Naive thymus-derived CD4-positive, alpha-beta T cell (primary cell): ENCODE results near the gene REG1B. TPM values are rescaled to one million over a fixed set of nuclear protein-coding genes. Genes with fewer than 3 reads are reported as not detected.

ENCODE experiments used
- ATAC-seq: fragments of 150-1000 bp; cut with Tn5 transposase; 2 replicates; pipeline ENCODE4 v1.10.0; 2021; ENCODE audit warnings: mild to moderate bottlenecking, moderate library complexity
- CTCF ChIA-PET: fragments of 350-600 bp; sonication (Branson Sonifier 250); formaldehyde crosslinking; loops from one replicate; lab custom pipeline; 2021; ENCODE audit warnings: antibody characterized with exemption; lab: Charles Lee
- POLR2A ChIA-PET: fragments of 350-600 bp; sonication (Branson Sonifier 250); formaldehyde crosslinking; loops from one replicate; lab custom pipeline; 2021; ENCODE audit warnings: antibody characterized with exemption, inconsistent platforms; lab: Charles Lee
- DNase-seq, 9 donors: peaks; one replicate each; pipeline versions ENCODE4 v3.0.0 to v3.0.0-alpha.2; 2020 to 2022; ENCODE audit warnings: mixed read lengths in 1 of 9
- H3K27ac ChIP-seq: one replicate; pipeline ENCODE4 v1.7.0; 2013; ENCODE audit warnings: mild to moderate bottlenecking, low read depth, low read length, moderate library complexity
- H3K27me3 ChIP-seq, 2 donors: one replicate each; pipeline ENCODE4 v1.7.0; 2013; ENCODE audit warnings: low read length in 2 of 2, mild to moderate bottlenecking in 2 of 2, moderate library complexity in 2 of 2; ENCODE audit not compliant: control insufficient read depth in 2 of 2, insufficient read depth in 2 of 2
- H3K36me3 ChIP-seq, 3 experiments: 1 replicate in 2 of 3; 2 replicates in 1 of 3; pipeline ENCODE4 v1.7.0; 2013; ENCODE audit warnings: low read length in 3 of 3, mild to moderate bottlenecking in 3 of 3, moderate library complexity in 1 of 3; ENCODE audit not compliant: insufficient read depth in 3 of 3, control insufficient read depth in 2 of 3
- H3K4me1 ChIP-seq, 2 donors: one replicate each; pipeline ENCODE4 v1.7.0; 2013; ENCODE audit warnings: low read length in 2 of 2, mild to moderate bottlenecking in 2 of 2, moderate library complexity in 1 of 2; ENCODE audit not compliant: control insufficient read depth in 2 of 2, insufficient read depth in 2 of 2
- H3K4me3 ChIP-seq: 2 replicates; pipeline ENCODE4 v1.7.0; 2013; ENCODE audit warnings: mild to moderate bottlenecking, low read length
- H3K9me3 ChIP-seq, 3 experiments: 1 replicate in 2 of 3; 2 replicates in 1 of 3; pipeline ENCODE4 v1.7.0; 2013; ENCODE audit warnings: low read length in 3 of 3; ENCODE audit not compliant: control insufficient read depth in 2 of 3
- H3K27ac Mint-ChIP-seq, 9 donors: one replicate each; pipeline ENCODE4 v1.8.0; 2020 to 2022; ENCODE audit warnings: mixed read lengths in 9 of 9, mild to moderate bottlenecking in 8 of 9, moderate library complexity in 5 of 9, inconsistent platforms in 2 of 9
- H3K27me3 Mint-ChIP-seq, 5 donors: one replicate each; pipeline ENCODE4 v1.8.0; 2021 to 2022; ENCODE audit warnings: mixed read lengths in 5 of 5, mild to moderate bottlenecking in 1 of 5
- H3K36me3 Mint-ChIP-seq, 5 donors: one replicate each; pipeline ENCODE4 v1.8.0; 2020 to 2022; ENCODE audit warnings: mixed read lengths in 5 of 5, mild to moderate bottlenecking in 3 of 5, inconsistent platforms in 1 of 5
- H3K4me1 Mint-ChIP-seq, 7 donors: one replicate each; pipeline ENCODE4 v1.8.0; 2020 to 2022; ENCODE audit warnings: mixed read lengths in 7 of 7, mild to moderate bottlenecking in 3 of 7, inconsistent platforms in 1 of 7
- H3K4me3 Mint-ChIP-seq, 10 donors: one replicate each; pipeline ENCODE4 v1.8.0; 2020 to 2022; ENCODE audit warnings: mild to moderate bottlenecking in 10 of 10, mixed read lengths in 10 of 10, moderate library complexity in 6 of 10, inconsistent platforms in 2 of 10
- H3K9me3 Mint-ChIP-seq, 11 donors: one replicate each; pipeline ENCODE4 v1.8.0; 2020 to 2022; ENCODE audit warnings: mixed read lengths in 11 of 11, mild to moderate bottlenecking in 4 of 11, inconsistent platforms in 1 of 11, moderate library complexity in 1 of 11
- intact Hi-C, 2 donors: fragments of 100-400 bp; cut with micrococcal nuclease; formaldehyde crosslinking; loops; one replicate each; pipeline ENCODE4 v1.15.1; 2023
- polyA plus RNA-seq, 2 donors: library from polyadenylated mRNA; unstranded; fragments of 300-500 nt; fragmentation: Illumina TruSeq; gene quantifications; one replicate each; pipeline ENCODE4 v1.2.3, GENCODE V29; 2021
- total RNA-seq, 6 experiments: library from RNA in 5 of 6; stranded (reverse) in 5 of 6; gene quantifications; 1 replicate in 5 of 6; 2 replicates in 1 of 6; pipeline ENCODE4 v1.2.3 and lab custom pipeline; 2021 to 2026

REG1B gene
- total and polyA plus RNA-seq, 7 experiments from 2014 or later = not detected

- H3K9me3 ChIP-seq = no peaks in the 10 kb centered on the region
- no peak for ATAC-seq
- intact Hi-C loops = no loop called here
These were observed 34.9 kb upstream of the REG1B start for GRCh38 chr2:79122676-79123075.

DNA sequence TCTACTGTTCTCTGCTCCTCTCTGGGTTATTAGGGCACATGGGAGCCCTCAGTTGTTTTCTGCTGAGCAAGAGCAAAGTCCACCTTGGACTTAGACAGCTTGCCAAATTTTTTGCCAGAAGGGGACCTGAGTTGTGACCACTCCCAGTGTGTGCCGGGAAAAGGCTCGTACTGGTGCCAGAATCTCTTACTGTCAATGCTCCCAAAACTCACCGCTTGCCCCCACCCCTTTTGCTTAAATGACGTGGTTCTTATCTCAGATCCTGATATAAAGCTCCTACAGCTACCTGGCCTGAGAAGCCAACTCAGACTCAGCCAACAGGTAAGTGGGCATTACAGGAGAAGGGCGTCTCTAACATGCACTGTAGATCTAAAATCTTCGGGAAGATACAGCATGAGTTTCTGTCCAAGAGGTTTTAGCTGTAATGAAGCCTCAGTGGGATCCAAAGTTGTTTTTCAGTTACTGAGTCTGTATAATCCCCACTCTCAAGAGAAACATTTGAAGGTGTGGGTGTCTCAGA lies 32.5 kb upstream of the REG1B start, which contains the start of gene REG1A:
Gene REG1A, plus strand, starts transcription at position 295 of the 520 bp plus-strand sequence. CDS start 374 bp downstream, outside the sequence.
- H3K36me3 Mint-ChIP-seq = no peaks in the 10 kb centered on the region
- ChIA-PET POLR2A (interaction anchor here (0.7 kb wide), 1 partner anchor 1345 kb away, joined by 3 read pairs; no protein-coding TSS in a partner anchor), CTCF (no interaction called here)
- no peak within 1 kb of the TSS for H3K27ac Mint-ChIP-seq
- no peaks in the 10 kb centered on the region for H3K27me3 Mint-ChIP-seq
- Histone ChIP-seq H3K4me1 (no peaks in the 10 kb centered on the region), H3K27ac (no peak within 1 kb of the TSS), H3K36me3 (no peaks in the 10 kb centered on the region), H3K27me3 (no peaks in the 10 kb centered on the region), H3K9me3 (no peaks in the 10 kb centered on the region), H3K4me3 (no peak within 1 kb of the TSS)
- no peaks in the 10 kb centered on the region for H3K4me1 Mint-ChIP-seq
- H3K9me3 Mint-ChIP-seq = peaks cover 0 to 13% (median 6%) of the 10 kb centered on the region in 11 donors
- ATAC-seq (no peak), DNase-seq (no peak)
- no peak within 1 kb of the TSS for H3K4me3 Mint-ChIP-seq
- intact Hi-C loops = no loop called here

More at GRCh38 chr2:79122676-79123075, 34.9 kb upstream of the REG1B start:
- ChIA-PET CTCF (interaction anchor here (0.6 kb wide), 1 partner anchor 10 kb away, joined by 3 read pairs; no protein-coding TSS in a partner anchor), POLR2A (no interaction called here)
- no peaks in the 10 kb centered on the region for H3K36me3 Mint-ChIP-seq
- no peak overlapping the region for H3K27ac ChIP-seq
- H3K36me3 ChIP-seq = no peaks in the 10 kb centered on the region
- peaks cover 0 to 14% (median 0%) of the 10 kb centered on the region in 11 donors for H3K9me3 Mint-ChIP-seq
- no peak overlapping the region for H3K27ac Mint-ChIP-seq
- no peak overlapping the region for H3K4me3 ChIP-seq
- H3K27me3 Mint-ChIP-seq = no peaks in the 10 kb centered on the region
- no peak for DNase-seq
- H3K27me3 ChIP-seq = no peaks in the 10 kb centered on the region
- H3K4me1 ChIP-seq = no peaks in the 10 kb centered on the region
- H3K4me1 Mint-ChIP-seq = no peaks in the 10 kb centered on the region
- no peak overlapping the region for H3K4me3 Mint-ChIP-seq

- Histone ChIP-seq H3K27me3 (no peaks in the 10 kb centered on the region), H3K9me3 (no peaks in the 10 kb centered on the region), H3K4me1 (no peaks in the 10 kb centered on the region), H3K36me3 (no peaks in the 10 kb centered on the region), H3K4me3 (no peak overlapping the region), H3K27ac (no peak overlapping the region)
- H3K27me3 Mint-ChIP-seq = no peaks in the 10 kb centered on the region
- intact Hi-C loops = no loop called here
- ATAC-seq (no peak), DNase-seq (no peak)
- no peaks in the 10 kb centered on the region for H3K36me3 Mint-ChIP-seq
- no peak overlapping the region for H3K4me3 Mint-ChIP-seq
- ChIA-PET POLR2A (no interaction called here), CTCF (no interaction called here)
- no peak overlapping the region for H3K27ac Mint-ChIP-seq
- H3K4me1 Mint-ChIP-seq = no peaks in the 10 kb centered on the region
- peaks cover 0 to 22% (median 5%) of the 10 kb centered on the region in 11 donors for H3K9me3 Mint-ChIP-seq
These were observed 29.5 kb upstream of the REG1B start for GRCh38 chr2:79116997-79117928.

GRCh38 chr2:79114797-79115494 lies 27.2 kb upstream of the REG1B start:
- Histone ChIP-seq H3K27ac (no peak overlapping the region), H3K9me3 (peaks cover 0 to 5% (median 0%) of the 10 kb centered on the region in 3 experiments), H3K4me3 (no peak overlapping the region), H3K27me3 (no peaks in the 10 kb centered on the region), H3K36me3 (no peaks in the 10 kb centered on the region), H3K4me1 (no peaks in the 10 kb centered on the region)
- intact Hi-C loops = no loop called here
- Mint-ChIP-seq H3K4me1 (no peaks in the 10 kb centered on the region), H3K27me3 (no peaks in the 10 kb centered on the region), H3K36me3 (no peaks in the 10 kb centered on the region), H3K4me3 (no peak overlapping the region), H3K9me3 (peaks cover 0 to 23% (median 5%) of the 10 kb centered on the region in 11 donors), H3K27ac (no peak overlapping the region)
- ChIA-PET POLR2A (no interaction called here), CTCF (interaction anchor here (0.6 to 0.8 kb wide), 2 partner anchors 10 to 77 kb away, joined by 3 read pairs; no protein-coding TSS in a partner anchor)
- ATAC-seq = no peak
- no peak for DNase-seq

- Histone ChIP-seq H3K4me3 (no peak overlapping the region), H3K9me3 (peaks cover 0 to 5% (median 0%) of the 10 kb centered on the region in 3 experiments), H3K27ac (no peak overlapping the region), H3K27me3 (no peaks in the 10 kb centered on the region), H3K36me3 (no peaks in the 10 kb centered on the region), H3K4me1 (no peaks in the 10 kb centered on the region)
- CTCF ChIA-PET = no interaction called here
- POLR2A ChIA-PET = no interaction called here
- no peak overlapping the region for H3K4me3 Mint-ChIP-seq
- no peak for DNase-seq
- H3K27me3 Mint-ChIP-seq = no peaks in the 10 kb centered on the region
- H3K9me3 Mint-ChIP-seq = peaks cover 0 to 23% (median 5%) of the 10 kb centered on the region in 11 donors
- H3K27ac Mint-ChIP-seq = no peak overlapping the region
- intact Hi-C loops = no loop called here
- H3K36me3 Mint-ChIP-seq = no peaks in the 10 kb centered on the region
- no peak for ATAC-seq
- H3K4me1 Mint-ChIP-seq = no peaks in the 10 kb centered on the region
These were observed 24.5 kb upstream of the REG1B start for GRCh38 chr2:79112269-79112668.

- H3K4me1 ChIP-seq = no peaks in the 10 kb centered on the region
- H3K9me3 ChIP-seq = peaks cover 0 to 9% (median 0%) of the 10 kb centered on the region in 3 experiments
- no peaks in the 10 kb centered on the region for H3K36me3 ChIP-seq
- intact Hi-C loops = no loop called here
- Mint-ChIP-seq H3K9me3 (peaks cover 3 to 15% (median 6%) of the 10 kb centered on the region in 11 donors), H3K27me3 (no peaks in the 10 kb centered on the region), H3K27ac (no peak overlapping the region), H3K4me3 (no peak overlapping the region), H3K4me1 (no peaks in the 10 kb centered on the region), H3K36me3 (peaks cover 0 to 6% (median 0%) of the 10 kb centered on the region in 5 donors)
- ATAC-seq (no peak), DNase-seq (no peak)
- ChIA-PET POLR2A (no interaction called here), CTCF (no interaction called here)
- no peaks in the 10 kb centered on the region for H3K27me3 ChIP-seq
- no peak overlapping the region for H3K4me3 ChIP-seq
- no peak overlapping the region for H3K27ac ChIP-seq
These were observed 17.5 kb upstream of the REG1B start for GRCh38 chr2:79105259-79105658.
